HG03196 (cell line): Measurements from ENCODE around the gene TIMP4.

Experiments
- ATAC-seq: cut with Tn5 transposase; IDR thresholded peaks from one replicate; pipeline ENCODE4 v1.9.1; 2021; ENCODE audit not compliant: unreplicated experiment

TIMP4 gene

GRCh38 chr3:12107071-12107713 is 51.5 kb downstream of the TIMP4 start:
- ATAC-seq = no peak
